SK-N-SH (cell line): ENCODE data around the gene NCOA4. TPM values are rescaled to one million over a fixed set of nuclear protein-coding genes. Genes with fewer than 3 reads are reported as not detected.
"Not testable (repeated sequence)": the region's sequence is repeated elsewhere in the genome, so short reads cannot be mapped to it uniquely, and the experiment has no call there.

ENCODE experiments used
- CTCF ChIA-PET: fragments of 300-600, 350-600 bp; formaldehyde crosslinking; extraction: SDS; loops from one replicate; lab custom pipeline; 2021; lab: Yijun Ruan, JAX
- POLR2A ChIA-PET: fragments of 350-600 bp; sonication (Branson Sonifier 250); formaldehyde crosslinking; extraction: SDS; loops from one replicate; lab custom pipeline; 2020; ENCODE audit warnings: antibody characterized with exemption, inconsistent platforms; lab: Yijun Ruan, JAX
- DNase-seq: peaks from one replicate; pipeline ENCODE4 v3.0.0; 2012
- H2AFZ ChIP-seq: fragments of 200-600 bp; sonication (generic); 2 replicates; pipeline ENCODE4 v1.8.1; 2016; ENCODE audit warnings: antibody characterized with exemption, mild to moderate bottlenecking, low read depth
- H3F3A ChIP-seq: fragments of 200-600 bp; sonication (generic); replicated peaks from 2 replicates; pipeline ENCODE3; 2016; ENCODE audit warnings: antibody characterized with exemption, mild to moderate bottlenecking; ENCODE audit not compliant: insufficient read depth
- H3K27ac ChIP-seq, 2 experiments: fragments of 200-500 bp in 1 of 2; fragments of 200-600 bp in 1 of 2; sonication (Bioruptor generic) in 1 of 2; sonication (generic), shearing (Covaris generic) in 1 of 2; 2 replicates each; pipeline versions ENCODE4 v1.5.1 to v1.6.1; 2014 to 2016; ENCODE audit warnings: low read depth in 2 of 2, inconsistent platforms in 1 of 2, low read length in 1 of 2, mild to moderate bottlenecking in 1 of 2, mixed read lengths in 1 of 2
- H3K27me3 ChIP-seq: fragments of 200-600 bp; sonication (generic), shearing (Covaris generic); 2 replicates; pipeline ENCODE4 v1.6.1; 2016; ENCODE audit warnings: mixed run types; ENCODE audit not compliant: insufficient read depth
- H3K36me3 ChIP-seq, 2 experiments: fragments of 200-500 bp in 1 of 2; fragments of 200-600 bp in 1 of 2; sonication (Bioruptor generic) in 1 of 2; sonication (generic) in 1 of 2; replicated peaks in 1 of 2; 2 replicates each; pipeline versions ENCODE3 to v1.5.1; 2014 to 2016; ENCODE audit warnings: low read length in 1 of 2, mild to moderate bottlenecking in 1 of 2; ENCODE audit not compliant: insufficient read depth in 2 of 2, control insufficient read depth in 1 of 2
- H3K4me1 ChIP-seq, 2 experiments: fragments of 200-500 bp in 1 of 2; fragments of 200-600 bp in 1 of 2; sonication (Bioruptor generic) in 1 of 2; sonication (generic), shearing (Covaris generic) in 1 of 2; 2 replicates each; pipeline versions ENCODE4 v1.5.1 to v1.6.1; 2014 to 2016; ENCODE audit warnings: low read depth in 1 of 2, low read length in 1 of 2, mixed run types in 1 of 2; ENCODE audit not compliant: insufficient read depth in 2 of 2, control insufficient read depth in 1 of 2
- H3K4me2 ChIP-seq: fragments of 200-600 bp; sonication (generic), shearing (Covaris generic); 2 replicates; pipeline ENCODE4 v1.6.1; 2017; ENCODE audit warnings: mixed run types
- H3K4me3 ChIP-seq, 2 experiments: fragments of 200-500 bp in 1 of 2; fragments of 200-600 bp in 1 of 2; sonication (Bioruptor generic) in 1 of 2; sonication (generic), shearing (Covaris generic) in 1 of 2; 2 replicates each; pipeline versions ENCODE4 v1.5.1 to v1.8.1; 2014 to 2016; ENCODE audit warnings: low read depth in 2 of 2, inconsistent platforms in 1 of 2, low read length in 1 of 2, mild to moderate bottlenecking in 1 of 2, mixed read lengths in 1 of 2, moderate library complexity in 1 of 2
- H3K79me2 ChIP-seq: fragments of 200-600 bp; sonication (generic); 2 replicates; pipeline ENCODE4 v1.8.1; 2017; ENCODE audit warnings: mild to moderate bottlenecking; ENCODE audit not compliant: insufficient read depth
- H3K9ac ChIP-seq: fragments of 200-600 bp; sonication (generic); 2 replicates; pipeline ENCODE4 v1.6.1; 2017; ENCODE audit warnings: mixed run types
- H3K9me2 ChIP-seq: fragments of 200-600 bp; sonication (generic); 2 replicates; pipeline ENCODE4 v1.6.1; 2017; ENCODE audit warnings: mixed run types
- H3K9me3 ChIP-seq: fragments of 200-600 bp; sonication (generic); 2 replicates; pipeline ENCODE4 v1.6.1; 2017; ENCODE audit warnings: mixed run types, mild to moderate bottlenecking, moderate library complexity
- H4K20me1 ChIP-seq: fragments of 200-600 bp; sonication (generic); 2 replicates; pipeline ENCODE4 v1.6.1; 2017; ENCODE audit warnings: mild to moderate bottlenecking, mixed run types; ENCODE audit not compliant: insufficient read depth
- CHD2 ChIP-seq: fragments of 150-350 bp; IDR thresholded peaks from 2 replicates; pipeline ENCODE4 v1.6.1; 2018; ENCODE audit warnings: low read length; ENCODE audit not compliant: partially characterized antibody
- ELF1 ChIP-seq: IDR thresholded peaks from 2 replicates; pipeline ENCODE4 v1.4.0; 2012
- GABPA ChIP-seq: IDR thresholded peaks from 2 replicates; pipeline ENCODE4 v1.4.0; 2012; ENCODE audit warnings: low read depth, mild to moderate bottlenecking
- MXI1 ChIP-seq: IDR thresholded peaks from 2 replicates; pipeline ENCODE4 v1.6.1; 2012; ENCODE audit warnings: mild to moderate bottlenecking, low read depth, low read length, improper control_type of control experiment
- NFIC ChIP-seq: IDR thresholded peaks from 2 replicates; pipeline ENCODE4 v1.4.0; 2012; ENCODE audit warnings: borderline replicate concordance
- POLR2AphosphoS5 ChIP-seq: IDR thresholded peaks from 2 replicates; pipeline ENCODE4 v1.6.1; 2012; ENCODE audit warnings: low read depth, low read length
- TAF1 ChIP-seq: IDR thresholded peaks from 2 replicates; pipeline ENCODE4 v1.6.1; 2012; ENCODE audit warnings: low read depth, mild to moderate bottlenecking, low read length, moderate library complexity, borderline replicate concordance
- WGBS: methylation state at CpG from one replicate; pipeline ENCODE4 v1.1.6; 2017; ENCODE audit warnings: low lambda C conversion rate; 5-methylcytosine and 5-hydroxymethylcytosine counted together
- polyA plus RNA-seq, 3 experiments: library from polyadenylated mRNA; depleted of rRNA; stranded (reverse); fragments of >200 nt; gene quantifications; 2 replicates each; pipeline ENCODE4 v1.2.3, GENCODE V29; 2012
- TF ChIP-seq, protein P1 (sequence below): IDR thresholded peaks from 2 replicates; pipeline ENCODE4 v1.4.0; 2012; ENCODE audit warnings: low read depth, borderline replicate concordance
- TF ChIP-seq, protein P2 (sequence below): IDR thresholded peaks from 2 replicates; pipeline ENCODE4 v1.4.0; 2012; ENCODE audit warnings: low read depth

Gene NCOA4
- polyA plus RNA-seq, 1 of the 3 experiments (the other 2 are of a cell fraction), result 30.3 TPM

DNA sequence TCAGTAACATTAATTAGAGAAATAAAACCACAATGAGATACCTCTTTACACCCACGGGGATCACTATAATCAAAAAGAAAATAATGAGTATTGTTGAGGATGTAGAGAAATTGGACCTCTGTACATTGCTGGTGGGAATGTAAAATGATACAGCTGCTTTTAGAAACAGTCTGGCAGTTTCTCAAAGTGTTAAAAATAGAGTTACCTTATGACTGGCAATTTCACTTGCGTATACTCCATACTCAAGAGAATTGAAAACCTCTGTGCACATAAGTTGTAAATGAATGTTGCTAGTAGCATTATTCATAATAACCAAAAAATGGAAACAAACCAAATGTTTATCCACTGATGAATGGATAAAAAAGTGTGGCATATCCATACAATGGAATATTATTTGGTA is 51.9 kb downstream of the NCOA4 start:
- 100% methylated on average over 1 of the region's 2 CpGs for WGBS
- H4K20me1 ChIP-seq, H2AFZ ChIP-seq, H3K9me2 ChIP-seq, CTCF ChIA-PET, H3F3A ChIP-seq, H3K4me3 ChIP-seq, H3K9ac ChIP-seq, DNase-seq, H3K27me3 ChIP-seq, H3K4me2 ChIP-seq, H3K4me1 ChIP-seq, H3K9me3 ChIP-seq, H3K27ac ChIP-seq, POLR2A ChIA-PET: not testable (repeated sequence)
- H3K36me3 ChIP-seq, result peaks cover 10 to 19% of the 10 kb centered on the region in 2 experiments
- H3K79me2 ChIP-seq, result peaks cover 61% of the 10 kb centered on the region

DNA sequence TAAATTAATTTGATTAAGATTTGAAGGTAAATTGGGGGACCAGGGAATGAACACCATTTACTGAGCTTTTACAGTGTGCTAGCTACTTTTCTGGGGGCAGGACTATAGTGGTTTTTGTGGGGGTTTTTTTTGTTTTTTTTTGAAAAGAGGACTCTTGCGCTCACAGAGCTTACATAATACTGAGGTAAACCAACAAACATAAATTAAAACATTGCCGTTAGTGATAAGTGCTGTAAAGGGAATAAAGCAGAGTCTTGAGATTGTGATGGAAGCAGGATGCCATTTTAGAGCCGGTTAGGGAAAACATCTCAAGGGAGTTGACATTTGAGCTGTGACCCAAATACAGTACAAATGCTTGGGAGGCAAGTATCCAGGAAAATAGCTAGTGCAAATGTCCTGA is 56.4 kb downstream of the NCOA4 start:
- H3K9me2 ChIP-seq, H3K27me3 ChIP-seq, H3K9me3 ChIP-seq, DNase-seq, CTCF ChIA-PET, H2AFZ ChIP-seq, POLR2A ChIA-PET, H3K4me1 ChIP-seq, H3K4me3 ChIP-seq, H4K20me1 ChIP-seq, H3F3A ChIP-seq, H3K27ac ChIP-seq: not testable (repeated sequence)
- WGBS, result 48% methylated on average over 3 of the region's 3 CpGs
- peak overlapping the region; percentile 80; the same call in 1 of the 2 replicates for H3K9ac ChIP-seq
- H3K79me2 ChIP-seq, result peaks cover 75% of the 10 kb centered on the region
- H3K36me3 ChIP-seq, result peaks cover 6 to 14% of the 10 kb centered on the region in 2 experiments
- peak overlapping the region; percentile 90 for H3K4me2 ChIP-seq

DNA sequence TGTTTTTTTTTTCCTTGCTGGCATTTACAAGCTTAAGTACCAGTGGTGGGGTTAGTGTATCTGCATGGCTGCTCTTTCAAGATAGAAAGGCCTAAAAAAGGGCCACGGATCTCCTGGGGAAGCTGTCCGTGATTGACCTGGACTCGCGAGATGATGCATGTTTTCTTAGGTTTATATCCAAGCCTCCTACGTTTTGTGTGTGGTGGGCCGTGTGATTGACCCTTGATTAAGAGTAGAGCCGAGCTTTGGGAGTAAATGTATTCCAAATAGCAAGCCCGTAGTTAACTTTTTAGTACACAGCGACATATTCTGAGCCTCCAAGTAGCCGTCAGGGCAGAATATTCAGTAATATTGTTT is 57.6 kb downstream of the NCOA4 start:
- H3F3A ChIP-seq, H3K9me3 ChIP-seq, CTCF ChIA-PET, H4K20me1 ChIP-seq, POLR2A ChIA-PET, H2AFZ ChIP-seq, H3K4me1 ChIP-seq, H3K27me3 ChIP-seq, H3K9me2 ChIP-seq: not testable (repeated sequence)
- peaks cover 6 to 13% of the 10 kb centered on the region in 2 experiments for H3K36me3 ChIP-seq
- WGBS, result under 1% methylated on average over 10 of the region's 10 CpGs
- peak overlapping the region; percentile 67 to 90 for H3K4me3 ChIP-seq
- peak; percentile 2 for DNase-seq
- peaks cover 79% of the 10 kb centered on the region for H3K79me2 ChIP-seq
- peak overlapping the region; percentile 80 for H3K9ac ChIP-seq
- peak overlapping the region; percentile 47 to 62; a peak in 2 of 4 replicates for H3K27ac ChIP-seq
- H3K4me2 ChIP-seq, result peak overlapping the region; percentile 90

DNA sequence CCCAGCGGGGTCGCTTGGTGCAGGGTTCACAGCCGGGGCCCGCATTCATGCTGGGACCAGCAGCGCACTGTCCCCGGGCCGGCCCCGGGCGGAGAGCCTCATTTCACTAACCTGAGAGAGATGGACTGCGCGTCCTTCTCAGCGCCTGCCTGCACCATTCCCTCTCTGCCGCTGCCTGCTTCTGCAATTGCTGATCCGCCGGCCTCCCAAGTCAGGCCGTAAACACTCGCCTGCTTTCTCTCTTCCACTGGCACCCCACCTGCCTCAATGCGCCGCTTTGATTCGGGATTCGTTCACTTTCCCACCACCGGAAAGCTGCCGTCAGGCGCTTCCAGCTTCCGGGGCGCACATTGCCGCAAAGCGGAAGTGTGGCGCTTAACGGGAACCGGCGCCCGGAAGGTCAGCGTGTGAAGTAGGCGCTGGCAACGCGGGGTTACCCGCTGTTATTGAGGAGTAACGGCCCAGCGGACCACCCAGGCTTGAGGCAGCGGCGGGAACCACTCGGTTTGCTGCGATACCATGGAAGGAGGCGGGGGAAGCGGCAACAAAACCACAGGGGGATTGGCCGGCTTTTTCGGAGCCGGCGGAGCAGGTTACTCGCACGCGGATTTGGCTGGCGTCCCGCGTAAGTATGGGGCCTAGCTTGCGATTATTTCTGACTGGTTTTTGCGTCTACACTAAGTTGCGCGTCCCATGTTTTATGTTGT is 58.2 kb downstream of the NCOA4 start, which contains the start of gene TIMM23:
Gene TIMM23 (plus strand): TSS at position 384 of the 707 bp plus-strand sequence. CDS start 136 bp downstream, at position 520.
- WGBS, result 2% methylated on average over 17 of the region's 60 CpGs
- TF ChIP-seq NFIC (peak; percentile 25; the same call in 1 of the 2 replicates), TAF1 (peak; percentile 76), CHD2 (peak; percentile 77), POLR2AphosphoS5 (peak; percentile 65), ELF1 (peak; percentile 71), GABPA (peak; percentile 89), MXI1 (peak; percentile 84)
- TF ChIP-seq, protein P1, sequence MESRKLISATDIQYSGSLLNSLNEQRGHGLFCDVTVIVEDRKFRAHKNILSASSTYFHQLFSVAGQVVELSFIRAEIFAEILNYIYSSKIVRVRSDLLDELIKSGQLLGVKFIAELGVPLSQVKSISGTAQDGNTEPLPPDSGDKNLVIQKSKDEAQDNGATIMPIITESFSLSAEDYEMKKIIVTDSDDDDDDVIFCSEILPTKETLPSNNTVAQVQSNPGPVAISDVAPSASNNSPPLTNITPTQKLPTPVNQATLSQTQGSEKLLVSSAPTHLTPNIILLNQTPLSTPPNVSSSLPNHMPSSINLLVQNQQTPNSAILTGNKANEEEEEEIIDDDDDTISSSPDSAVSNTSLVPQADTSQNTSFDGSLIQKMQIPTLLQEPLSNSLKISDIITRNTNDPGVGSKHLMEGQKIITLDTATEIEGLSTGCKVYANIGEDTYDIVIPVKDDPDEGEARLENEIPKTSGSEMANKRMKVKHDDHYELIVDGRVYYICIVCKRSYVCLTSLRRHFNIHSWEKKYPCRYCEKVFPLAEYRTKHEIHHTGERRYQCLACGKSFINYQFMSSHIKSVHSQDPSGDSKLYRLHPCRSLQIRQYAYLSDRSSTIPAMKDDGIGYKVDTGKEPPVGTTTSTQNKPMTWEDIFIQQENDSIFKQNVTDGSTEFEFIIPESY, result peak; percentile 93
- TF ChIP-seq, protein P2, sequence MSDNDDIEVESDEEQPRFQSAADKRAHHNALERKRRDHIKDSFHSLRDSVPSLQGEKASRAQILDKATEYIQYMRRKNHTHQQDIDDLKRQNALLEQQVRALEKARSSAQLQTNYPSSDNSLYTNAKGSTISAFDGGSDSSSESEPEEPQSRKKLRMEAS, result peak; percentile 90
- H3K9me3 ChIP-seq, CTCF ChIA-PET, H3K9me2 ChIP-seq, H3F3A ChIP-seq, H4K20me1 ChIP-seq, H3K27me3 ChIP-seq, POLR2A ChIA-PET, H3K36me3 ChIP-seq, H3K4me1 ChIP-seq: not testable (repeated sequence)
- Histone ChIP-seq H3K4me2 (peak within 1 kb of the TSS; percentile 90), H3K9ac (peak within 1 kb of the TSS; percentile 80), H3K79me2 (peaks cover 79% of the 10 kb centered on the region), H2AFZ (peak within 1 kb of the TSS; percentile 83; the same call in 1 of the 2 replicates), H3K27ac (peak within 1 kb of the TSS; percentile 60 to 62), H3K4me3 (peak within 1 kb of the TSS; percentile 67 to 90)
- peak; percentile 63 for DNase-seq

DNA sequence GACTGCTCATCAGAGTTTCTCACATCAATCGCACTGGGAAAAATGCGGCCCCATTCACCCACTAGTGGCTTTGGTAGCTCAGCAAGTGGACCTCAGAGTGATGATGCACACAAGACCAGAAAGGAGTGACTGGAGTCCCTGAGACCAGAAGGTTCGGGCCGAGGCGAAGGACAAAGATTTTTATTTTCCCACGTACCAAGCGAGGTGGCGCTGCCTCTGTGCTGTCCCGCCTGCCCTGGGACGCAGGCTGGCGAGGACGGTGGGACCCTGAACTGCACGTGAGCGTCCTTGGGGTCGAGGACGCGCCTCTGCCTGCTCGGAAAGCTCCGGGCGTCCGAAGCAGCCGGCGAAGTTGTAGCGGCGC is 58.7 kb downstream of the NCOA4 start:
- H4K20me1 ChIP-seq, CTCF ChIA-PET, H3K9me3 ChIP-seq, H3F3A ChIP-seq, H3K27me3 ChIP-seq, H3K9me2 ChIP-seq, POLR2A ChIA-PET, H3K36me3 ChIP-seq, H3K4me1 ChIP-seq: not testable (repeated sequence)
- Histone ChIP-seq H2AFZ (peak overlapping the region; percentile 83; the same call in 1 of the 2 replicates), H3K9ac (peak overlapping the region; percentile 80), H3K79me2 (peaks cover 80% of the 10 kb centered on the region), H3K4me2 (peak overlapping the region; percentile 90), H3K27ac (peak overlapping the region; percentile 60 to 62), H3K4me3 (peak overlapping the region; percentile 67 to 90)
- DNase-seq, result peak; percentile 24
- 0% methylated on average over 3 of the region's 25 CpGs for WGBS
